Gastroesophageal sphincter (tissue), 3 donors: ENCODE measurements around the gene GALNT7.

ENCODE experiments used
- EP300 ChIP-seq: sonication (generic); formaldehyde crosslinking; IDR thresholded peaks from one replicate; pipeline ENCODE4 v1.6.1; 2017; ENCODE audit warnings: antibody characterized with exemption, mild to moderate bottlenecking
- POLR2A ChIP-seq, 2 donors: fragments of 450-650 bp; IDR thresholded peaks; one replicate each; pipeline ENCODE4 v1.6.1; 2017; ENCODE audit warnings: antibody characterized with exemption in 2 of 2, mild to moderate bottlenecking in 2 of 2, moderate library complexity in 1 of 2
- POLR2AphosphoS5 ChIP-seq: sonication (generic); formaldehyde crosslinking; IDR thresholded peaks from one replicate; pipeline ENCODE4 v1.6.1; 2017; ENCODE audit warnings: antibody characterized with exemption
- TF ChIP-seq, protein P1 (sequence below), 4 experiments: fragments of 200-600 bp in 2 of 4; fragments of 450-650 bp in 2 of 4; sonication (generic) in 1 of 4; IDR thresholded peaks; one replicate each; pipeline ENCODE4 v1.5.1; 2017 to 2019; ENCODE audit warnings: antibody characterized with exemption in 4 of 4, mild to moderate bottlenecking in 2 of 4, moderate library complexity in 2 of 4

DNA sequence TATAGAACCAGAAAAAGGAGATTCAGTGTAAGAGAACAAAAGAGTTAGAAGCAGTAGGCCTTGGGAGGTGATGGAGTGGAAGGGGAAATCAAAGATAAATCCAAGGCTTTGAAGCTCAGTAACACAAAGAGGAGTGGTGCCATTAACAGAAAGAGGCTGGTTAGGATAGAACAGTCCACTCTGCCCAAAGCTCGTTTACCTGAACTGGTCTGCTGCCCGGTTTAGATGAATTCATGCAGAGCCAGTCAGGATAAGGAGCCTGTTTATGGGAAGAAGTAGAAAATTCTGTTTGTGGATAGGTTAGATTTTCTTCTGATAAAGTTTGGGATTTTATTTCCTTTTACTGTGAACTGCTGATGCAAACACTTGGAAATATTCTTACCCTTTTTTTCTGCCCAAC lies 85.0 kb downstream of the GALNT7 start:
- TF ChIP-seq, protein P1, sequence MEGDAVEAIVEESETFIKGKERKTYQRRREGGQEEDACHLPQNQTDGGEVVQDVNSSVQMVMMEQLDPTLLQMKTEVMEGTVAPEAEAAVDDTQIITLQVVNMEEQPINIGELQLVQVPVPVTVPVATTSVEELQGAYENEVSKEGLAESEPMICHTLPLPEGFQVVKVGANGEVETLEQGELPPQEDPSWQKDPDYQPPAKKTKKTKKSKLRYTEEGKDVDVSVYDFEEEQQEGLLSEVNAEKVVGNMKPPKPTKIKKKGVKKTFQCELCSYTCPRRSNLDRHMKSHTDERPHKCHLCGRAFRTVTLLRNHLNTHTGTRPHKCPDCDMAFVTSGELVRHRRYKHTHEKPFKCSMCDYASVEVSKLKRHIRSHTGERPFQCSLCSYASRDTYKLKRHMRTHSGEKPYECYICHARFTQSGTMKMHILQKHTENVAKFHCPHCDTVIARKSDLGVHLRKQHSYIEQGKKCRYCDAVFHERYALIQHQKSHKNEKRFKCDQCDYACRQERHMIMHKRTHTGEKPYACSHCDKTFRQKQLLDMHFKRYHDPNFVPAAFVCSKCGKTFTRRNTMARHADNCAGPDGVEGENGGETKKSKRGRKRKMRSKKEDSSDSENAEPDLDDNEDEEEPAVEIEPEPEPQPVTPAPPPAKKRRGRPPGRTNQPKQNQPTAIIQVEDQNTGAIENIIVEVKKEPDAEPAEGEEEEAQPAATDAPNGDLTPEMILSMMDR (IDR thresholded peaks at IDR 0.05): no peak
- TF ChIP-seq POLR2A (IDR thresholded peaks at IDR 0.05) (no peak), EP300 (no peak), POLR2AphosphoS5 (no peak)
